Lower leg skin (tissue), 4 donors: Measurements from ENCODE around the gene ATRN. TPM values are rescaled to one million over a fixed set of nuclear protein-coding genes. Genes with fewer than 3 reads are reported as not detected.
A peak's percentile ranks its signal among the peaks of the same experiment; 100 is the strongest.

Source experiments
- DNase-seq, 2 donors: peaks; one replicate each; pipeline ENCODE4 v3.0.0-alpha.2; 2019; ENCODE audit warnings: low spot score in 2 of 2
- H3K4me3 ChIP-seq: fragments of 200-600 bp; sonication (generic); 2 replicates; pipeline ENCODE4 v1.5.1; 2017; ENCODE audit warnings: mild to moderate bottlenecking, low read depth; ENCODE audit not compliant: poor library complexity, severe bottlenecking
- POLR2A ChIP-seq, 2 donors: fragments of 450-650 bp; IDR thresholded peaks; one replicate each; pipeline ENCODE4 v1.6.1; 2016 to 2017; ENCODE audit warnings: antibody characterized with exemption in 2 of 2, mild to moderate bottlenecking in 1 of 2, moderate library complexity in 1 of 2
- WGBS, 2 donors: methylation state at CpG; one replicate each; pipeline ENCODE4 v1.1.5; 2018; 5-methylcytosine and 5-hydroxymethylcytosine counted together
- intact Hi-C: fragments of 100-400 bp; cut with DNase I; formaldehyde crosslinking; loops from one replicate; pipeline ENCODE4 v1.15.0; 2023; ENCODE audit warnings: low total_unique reads
- total RNA-seq, 4 donors: library from RNA; depleted of rRNA; stranded (reverse); fragments of >200 nt; gene quantifications; one replicate each; pipeline ENCODE4 v1.1.0, GENCODE V29; 2016
- TF ChIP-seq, protein P1 (sequence below), 3 donors: fragments of 450-650 bp; IDR thresholded peaks; one replicate each; pipeline ENCODE4 v1.5.1; 2016; ENCODE audit warnings: antibody characterized with exemption in 3 of 3, mild to moderate bottlenecking in 3 of 3, moderate library complexity in 2 of 3

ATRN gene
- total RNA-seq, 4 donors from 2014 or later: 18.2 to 34.6 (median 28.4) TPM

DNA sequence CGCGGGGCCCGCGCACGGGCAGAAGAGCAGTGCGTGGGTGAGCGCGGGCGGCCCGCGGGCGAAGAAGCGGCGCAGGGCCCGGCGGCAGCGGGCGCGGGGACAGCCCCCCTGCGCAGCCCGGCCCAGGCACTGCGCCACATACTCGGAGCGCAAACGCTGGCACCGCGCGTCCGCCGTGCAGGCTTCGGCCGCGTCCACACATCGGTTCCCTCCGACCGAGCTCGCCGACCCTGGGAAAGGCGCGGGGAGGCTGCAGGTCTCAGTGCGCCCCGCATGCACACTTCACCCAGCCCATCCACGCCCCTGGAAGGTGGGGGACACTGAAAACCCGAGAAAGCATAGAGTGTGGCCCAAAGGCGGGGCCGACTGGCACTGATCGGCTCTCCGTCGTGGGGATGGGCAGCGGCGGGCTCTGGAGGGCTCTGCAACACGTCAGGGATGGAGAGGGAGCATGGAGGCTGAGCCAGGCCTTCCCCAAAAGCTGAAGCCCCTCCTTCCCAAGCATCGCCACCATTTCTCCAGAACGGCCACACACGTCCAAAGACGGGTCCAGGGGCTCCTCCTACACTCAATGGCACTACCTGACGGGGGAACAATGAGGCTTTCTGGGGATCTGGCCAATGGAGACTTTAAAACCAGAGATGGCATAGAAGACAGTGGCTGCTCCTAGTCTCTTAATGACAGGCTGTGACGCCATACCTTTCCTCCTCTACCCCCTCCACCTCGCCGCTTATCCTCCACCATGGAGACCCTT is 190.4 kb downstream of the ATRN start:
- 13 to 47% methylated on average over 17 to 59 of the region's 60 CpGs for WGBS, 2 donors
- no peak overlapping the region for H3K4me3 ChIP-seq
- TF ChIP-seq POLR2A (IDR thresholded peaks at IDR 0.05): no peak
- TF ChIP-seq, protein P1, sequence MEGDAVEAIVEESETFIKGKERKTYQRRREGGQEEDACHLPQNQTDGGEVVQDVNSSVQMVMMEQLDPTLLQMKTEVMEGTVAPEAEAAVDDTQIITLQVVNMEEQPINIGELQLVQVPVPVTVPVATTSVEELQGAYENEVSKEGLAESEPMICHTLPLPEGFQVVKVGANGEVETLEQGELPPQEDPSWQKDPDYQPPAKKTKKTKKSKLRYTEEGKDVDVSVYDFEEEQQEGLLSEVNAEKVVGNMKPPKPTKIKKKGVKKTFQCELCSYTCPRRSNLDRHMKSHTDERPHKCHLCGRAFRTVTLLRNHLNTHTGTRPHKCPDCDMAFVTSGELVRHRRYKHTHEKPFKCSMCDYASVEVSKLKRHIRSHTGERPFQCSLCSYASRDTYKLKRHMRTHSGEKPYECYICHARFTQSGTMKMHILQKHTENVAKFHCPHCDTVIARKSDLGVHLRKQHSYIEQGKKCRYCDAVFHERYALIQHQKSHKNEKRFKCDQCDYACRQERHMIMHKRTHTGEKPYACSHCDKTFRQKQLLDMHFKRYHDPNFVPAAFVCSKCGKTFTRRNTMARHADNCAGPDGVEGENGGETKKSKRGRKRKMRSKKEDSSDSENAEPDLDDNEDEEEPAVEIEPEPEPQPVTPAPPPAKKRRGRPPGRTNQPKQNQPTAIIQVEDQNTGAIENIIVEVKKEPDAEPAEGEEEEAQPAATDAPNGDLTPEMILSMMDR (IDR thresholded peaks at IDR 0.05): no peak
- intact Hi-C loops: no loop called here
- DNase-seq: peak in 1 of 2 donors; percentile 77

GRCh38 chr20:3661814-3662665 is 191.2 kb downstream of the ATRN start:
- TF ChIP-seq, protein P1 (IDR thresholded peaks at IDR 0.05): no peak
- TF ChIP-seq POLR2A (IDR thresholded peaks at IDR 0.05): no peak
- intact Hi-C loops: no loop called here
- no peak for DNase-seq
- H3K4me3 ChIP-seq: no peak overlapping the region
- WGBS, 2 donors: 64 to 66% methylated on average over 12 of the region's 12 CpGs

DNA sequence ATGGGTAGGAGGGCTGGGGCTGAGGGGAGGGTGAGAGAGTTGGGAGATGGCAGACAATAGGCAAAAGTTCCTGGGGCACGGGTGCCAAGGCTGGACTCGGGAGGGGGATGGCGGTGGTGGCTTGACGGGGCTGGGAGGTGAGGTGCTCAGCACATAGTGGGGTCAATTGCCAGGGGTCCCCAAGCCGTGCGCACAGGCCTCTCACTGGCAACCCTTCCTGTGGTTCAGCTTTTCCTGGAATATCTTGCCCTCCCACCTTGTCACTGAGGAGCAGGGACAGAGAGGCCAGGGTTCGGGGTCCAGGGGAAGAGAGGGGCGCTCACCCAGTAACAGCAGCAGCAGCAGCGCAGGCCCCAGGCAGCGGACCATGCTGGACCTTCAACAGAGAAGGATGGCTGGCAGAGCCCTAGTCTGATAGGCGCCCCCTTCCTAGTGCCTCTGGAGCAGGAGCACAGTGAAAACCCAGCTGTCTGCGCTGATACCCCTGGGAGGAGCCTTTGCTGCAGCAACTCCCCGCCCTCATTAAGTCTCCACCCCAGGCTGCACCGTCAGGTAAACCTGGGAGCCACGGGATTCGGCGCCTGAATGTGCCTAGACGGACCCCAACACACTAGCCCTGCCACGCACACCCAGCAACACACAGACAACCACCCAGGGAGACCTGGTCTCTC is 192.3 kb downstream of the ATRN start, which contains the start of gene GFRA4:
Gene GFRA4 (minus strand): TSS at position 369 of the 671 bp plus-strand sequence. CDS start 0 bp downstream, at position 369.
- H3K4me3 ChIP-seq: no peak within 1 kb of the TSS
- TF ChIP-seq POLR2A (IDR thresholded peaks at IDR 0.05): no peak
- TF ChIP-seq, protein P1 (IDR thresholded peaks at IDR 0.05): no peak
- intact Hi-C loops: no loop called here
- DNase-seq: no peak
- 58 to 68% methylated on average over 18 to 19 of the region's 19 CpGs for WGBS, 2 donors

GRCh38 chr20:3663858-3664257 is 193.0 kb downstream of the ATRN start:
- no peak for DNase-seq
- intact Hi-C loops: no loop called here
- no peak overlapping the region for H3K4me3 ChIP-seq
- WGBS, 2 donors: 87 to 92% methylated on average over 2 of the region's 2 CpGs
- TF ChIP-seq POLR2A (IDR thresholded peaks at IDR 0.05): no peak
- TF ChIP-seq, protein P1 (IDR thresholded peaks at IDR 0.05): no peak

GRCh38 chr20:3667434-3668037 is 196.7 kb downstream of the ATRN start:
- no peak for DNase-seq
- intact Hi-C loops: no loop called here
- TF ChIP-seq POLR2A (IDR thresholded peaks at IDR 0.05): no peak
- TF ChIP-seq, protein P1 (IDR thresholded peaks at IDR 0.05): no peak
- no peak overlapping the region for H3K4me3 ChIP-seq
- WGBS, 2 donors: 74 to 82% methylated on average over 8 of the region's 8 CpGs
